Measurements from ENCODE around the gene MRAP2. TPM values are rescaled to one million over a fixed set of nuclear protein-coding genes. Genes with fewer than 3 reads are reported as not detected.

Gene MRAP2
- total RNA-seq, 1 experiment from 2014 or later: 2.5 TPM

DNA sequence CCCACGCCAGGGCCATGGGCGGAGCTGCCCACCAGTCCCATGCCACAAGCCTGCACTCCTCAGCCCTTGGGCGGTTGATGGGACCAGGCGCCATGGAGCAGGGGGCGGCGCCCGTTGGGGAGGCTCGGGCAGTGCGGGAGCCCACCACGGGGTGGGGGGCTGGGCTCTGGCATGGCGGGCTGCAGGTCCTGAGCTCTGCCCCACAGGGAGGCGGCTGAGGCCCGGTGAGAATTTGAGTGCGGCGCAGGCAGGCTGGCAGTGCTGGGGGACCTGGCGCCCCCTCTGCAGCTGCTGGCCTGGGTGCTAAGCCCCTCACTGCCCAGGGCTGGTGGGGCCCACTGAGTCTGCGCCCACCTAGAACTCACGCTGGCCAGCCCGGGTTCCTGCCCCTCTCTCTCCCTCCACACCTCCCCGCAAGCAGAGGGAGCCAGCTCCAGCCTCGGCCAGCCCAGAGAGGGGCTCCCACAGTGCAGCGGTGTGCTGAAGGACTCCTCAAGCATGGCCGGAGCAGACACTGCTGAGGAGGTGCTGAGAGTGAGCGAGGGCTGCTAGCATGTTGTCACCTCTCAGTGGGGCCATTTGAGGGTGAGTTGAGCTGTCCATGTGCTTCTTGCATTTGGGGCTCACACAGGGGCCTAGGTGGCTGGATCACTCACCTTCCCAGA, 4.0 kb downstream of the MRAP2 start:
- in situ Hi-C loops (cut with HindIII; ENCODE audit: low pct_unique_long_range_greater_than_20kb, low sequenced_read_pairs): no loop called here
- CTCF ChIA-PET: no interaction called here
- no peak overlapping the region for H3K27ac ChIP-seq (ENCODE audit: low read length)
- intact Hi-C loops (cut with micrococcal nuclease; ENCODE audit: unreplicated experiment): loop anchor here (10.0 kb wide), 1 partner anchor 153 kb away; no protein-coding TSS in a partner anchor
- DNase-seq (ENCODE audit: low read depth, low spot score): no peak
- TF ChIP-seq TCF7L2 (IDR thresholded peaks at IDR 0.05; ENCODE audit: low read depth, low read length): no peak
- H3K9me3 ChIP-seq (ENCODE audit: control insufficient read depth, insufficient read depth, low read depth, low read length): no peaks in the 10 kb centered on the region
- H3K27me3 ChIP-seq (ENCODE audit: control insufficient read depth, insufficient read depth, low read length): peaks cover 8% of the 10 kb centered on the region
- no peak overlapping the region for H3K4me3 ChIP-seq (ENCODE audit: low read depth in 2 of 2, low read length in 2 of 2)
- POLR2A ChIA-PET: no interaction called here
- no peaks in the 10 kb centered on the region for H3K4me1 ChIP-seq (ENCODE audit: control insufficient read depth, insufficient read depth, low read length)
- no peak for ATAC-seq
- no TSS peak for BruUV-seq (replicated peaks)
- no peaks in the 10 kb centered on the region for H3K36me3 ChIP-seq (ENCODE audit: control insufficient read depth, insufficient read depth, low read length)

- ChIA-PET POLR2A (no interaction called here), CTCF (no interaction called here)
- H3K9me3 ChIP-seq (ENCODE audit: control insufficient read depth, insufficient read depth, low read depth, low read length): no peaks in the 10 kb centered on the region
- ATAC-seq (no peak), DNase-seq (ENCODE audit: low read depth, low spot score) (no peak)
- H3K36me3 ChIP-seq (ENCODE audit: control insufficient read depth, insufficient read depth, low read length): no peaks in the 10 kb centered on the region
- no TSS peak for BruUV-seq (replicated peaks)
- 0 out of 2 replicates have a peak, but pooled peaks cover 2% of the 10 kb centered on the region for H3K27me3 ChIP-seq (ENCODE audit: control insufficient read depth, insufficient read depth, low read length)
- intact Hi-C loops (cut with micrococcal nuclease; ENCODE audit: unreplicated experiment) (no loop called here), in situ Hi-C loops (cut with HindIII; ENCODE audit: low pct_unique_long_range_greater_than_20kb, low sequenced_read_pairs) (no loop called here)
- TF ChIP-seq TCF7L2 (IDR thresholded peaks at IDR 0.05; ENCODE audit: low read depth, low read length): no peak
- TF ChIP-seq REST (IDR thresholded peaks at IDR 0.05; ENCODE audit: insufficient read depth in 1 of 2, low read depth in 2 of 2, low read length in 1 of 2): no peak
- no peak for TF ChIP-seq POLR2AphosphoS5 (IDR thresholded peaks at IDR 0.05; ENCODE audit: low read depth, low read length)
- TF ChIP-seq SIN3A (IDR thresholded peaks at IDR 0.05; ENCODE audit: borderline replicate concordance, insufficient read depth, low read depth, low read length): no peak
- TF ChIP-seq, protein P1, sequence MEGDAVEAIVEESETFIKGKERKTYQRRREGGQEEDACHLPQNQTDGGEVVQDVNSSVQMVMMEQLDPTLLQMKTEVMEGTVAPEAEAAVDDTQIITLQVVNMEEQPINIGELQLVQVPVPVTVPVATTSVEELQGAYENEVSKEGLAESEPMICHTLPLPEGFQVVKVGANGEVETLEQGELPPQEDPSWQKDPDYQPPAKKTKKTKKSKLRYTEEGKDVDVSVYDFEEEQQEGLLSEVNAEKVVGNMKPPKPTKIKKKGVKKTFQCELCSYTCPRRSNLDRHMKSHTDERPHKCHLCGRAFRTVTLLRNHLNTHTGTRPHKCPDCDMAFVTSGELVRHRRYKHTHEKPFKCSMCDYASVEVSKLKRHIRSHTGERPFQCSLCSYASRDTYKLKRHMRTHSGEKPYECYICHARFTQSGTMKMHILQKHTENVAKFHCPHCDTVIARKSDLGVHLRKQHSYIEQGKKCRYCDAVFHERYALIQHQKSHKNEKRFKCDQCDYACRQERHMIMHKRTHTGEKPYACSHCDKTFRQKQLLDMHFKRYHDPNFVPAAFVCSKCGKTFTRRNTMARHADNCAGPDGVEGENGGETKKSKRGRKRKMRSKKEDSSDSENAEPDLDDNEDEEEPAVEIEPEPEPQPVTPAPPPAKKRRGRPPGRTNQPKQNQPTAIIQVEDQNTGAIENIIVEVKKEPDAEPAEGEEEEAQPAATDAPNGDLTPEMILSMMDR (IDR thresholded peaks at IDR 0.05): no peak
- no peak overlapping the region for H3K4me3 ChIP-seq (ENCODE audit: low read depth in 2 of 2, low read length in 2 of 2)
- no peaks in the 10 kb centered on the region for H3K4me1 ChIP-seq (ENCODE audit: control insufficient read depth, insufficient read depth, low read length)
- no peak overlapping the region for H3K27ac ChIP-seq (ENCODE audit: low read length)
Observed at GRCh38 chr6:84042603-84043002, 9.0 kb downstream of the MRAP2 start.

- ChIA-PET POLR2A (no interaction called here), CTCF (no interaction called here)
- intact Hi-C loops (cut with micrococcal nuclease; ENCODE audit: unreplicated experiment): no loop called here
Observed at GRCh38 chr6:84043555-84043954, 10.0 kb downstream of the MRAP2 start.

More at GRCh38 chr6:84043555-84043954, 10.0 kb downstream of the MRAP2 start:
- no peak for ATAC-seq
- DNase-seq (ENCODE audit: low read depth, low spot score): no peak
- BruUV-seq (replicated peaks): no TSS peak
- no peak overlapping the region for H3K4me3 ChIP-seq (ENCODE audit: low read depth in 2 of 2, low read length in 2 of 2)
- no peak overlapping the region for H3K27ac ChIP-seq (ENCODE audit: low read length)
- 0 out of 2 replicates have a peak, but pooled peaks cover 2% of the 10 kb centered on the region for H3K27me3 ChIP-seq (ENCODE audit: control insufficient read depth, insufficient read depth, low read length)
- in situ Hi-C loops (cut with HindIII; ENCODE audit: low pct_unique_long_range_greater_than_20kb, low sequenced_read_pairs): no loop called here
- no peaks in the 10 kb centered on the region for H3K4me1 ChIP-seq (ENCODE audit: control insufficient read depth, insufficient read depth, low read length)
- TF ChIP-seq, protein P1 (IDR thresholded peaks at IDR 0.05): no peak
- no peak for TF ChIP-seq POLR2AphosphoS5 (IDR thresholded peaks at IDR 0.05; ENCODE audit: low read depth, low read length)
- no peak for TF ChIP-seq REST (IDR thresholded peaks at IDR 0.05; ENCODE audit: insufficient read depth in 1 of 2, low read depth in 2 of 2, low read length in 1 of 2)
- TF ChIP-seq TCF7L2 (IDR thresholded peaks at IDR 0.05; ENCODE audit: low read depth, low read length): no peak
- no peak for TF ChIP-seq SIN3A (IDR thresholded peaks at IDR 0.05; ENCODE audit: borderline replicate concordance, insufficient read depth, low read depth, low read length)
- H3K36me3 ChIP-seq (ENCODE audit: control insufficient read depth, insufficient read depth, low read length): no peaks in the 10 kb centered on the region
- no peaks in the 10 kb centered on the region for H3K9me3 ChIP-seq (ENCODE audit: control insufficient read depth, insufficient read depth, low read depth, low read length)
